Nephron (organoid): ENCODE results near the gene GLMP.

ENCODE experiments used
- H3K27ac Mint-ChIP-seq, 3 experiments: 2 replicates each; pipeline ENCODE4 v1.8.0; 2020; ENCODE audit warnings: mixed read lengths in 3 of 3, mild to moderate bottlenecking in 2 of 3, moderate library complexity in 1 of 3
- H3K27me3 Mint-ChIP-seq: 2 replicates; pipeline ENCODE4 v1.8.0; 2021; ENCODE audit warnings: low read depth, mild to moderate bottlenecking, moderate library complexity, mixed read lengths
- H3K36me3 Mint-ChIP-seq: 2 replicates; pipeline ENCODE4 v1.8.0; 2020; ENCODE audit warnings: low read depth, mixed read lengths
- H3K4me1 Mint-ChIP-seq: 2 replicates; pipeline ENCODE4 v1.8.0; 2020; ENCODE audit warnings: mixed read lengths
- H3K4me3 Mint-ChIP-seq, 3 experiments: 2 replicates each; pipeline ENCODE4 v1.8.0; 2020; ENCODE audit warnings: mild to moderate bottlenecking in 3 of 3, mixed read lengths in 3 of 3, moderate library complexity in 2 of 3
- H3K9me3 Mint-ChIP-seq: 2 replicates; pipeline ENCODE4 v1.8.0; 2020; ENCODE audit warnings: mixed read lengths
- TF ChIP-seq, protein P1 (sequence below), 3 experiments: fragments of 200-600 bp; sonication (generic); IDR thresholded peaks; one replicate each; pipeline ENCODE4 v1.5.0; 2021; ENCODE audit warnings: antibody characterized with exemption in 3 of 3; ENCODE audit not compliant: unreplicated experiment in 3 of 3

GLMP gene

DNA sequence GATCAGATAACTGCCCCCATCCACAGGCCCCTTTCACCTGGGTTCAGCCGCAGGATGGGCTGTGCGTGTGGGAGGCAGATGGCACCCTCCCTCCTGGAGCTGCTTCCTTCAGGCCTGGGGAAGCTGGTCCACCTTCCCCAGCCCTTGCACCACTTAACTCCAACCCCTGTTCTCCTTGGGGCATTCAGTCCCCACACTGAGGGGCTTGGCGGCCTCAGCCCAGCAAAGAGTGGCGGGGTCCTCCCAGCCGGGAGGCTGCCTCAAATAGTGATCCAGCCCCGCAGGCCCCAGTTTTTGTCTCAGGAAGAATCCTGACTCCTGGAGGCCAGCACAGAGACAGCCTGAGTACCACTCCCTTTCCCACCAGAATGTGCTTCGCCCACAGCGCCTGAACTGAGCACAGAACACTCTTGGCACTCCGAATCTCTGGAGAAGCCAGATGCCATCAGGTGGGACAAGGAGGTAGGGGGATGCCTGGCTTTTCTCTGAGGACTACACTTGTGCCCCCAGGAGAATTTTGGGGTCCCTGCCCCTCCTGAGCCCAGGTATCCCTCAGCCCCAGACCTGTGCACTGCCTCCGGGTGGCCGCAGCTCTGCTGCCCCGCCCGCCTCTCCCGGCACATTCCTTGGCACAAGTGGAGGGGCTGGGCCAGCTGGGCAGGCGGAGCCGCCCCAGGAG is 48.6 kb downstream of the GLMP start:
- no peak overlapping the region for H3K27ac Mint-ChIP-seq
- no peaks in the 10 kb centered on the region for H3K27me3 Mint-ChIP-seq
- peaks cover 6% of the 10 kb centered on the region for H3K36me3 Mint-ChIP-seq
- H3K4me1 Mint-ChIP-seq: no peaks in the 10 kb centered on the region
- TF ChIP-seq, protein P1, sequence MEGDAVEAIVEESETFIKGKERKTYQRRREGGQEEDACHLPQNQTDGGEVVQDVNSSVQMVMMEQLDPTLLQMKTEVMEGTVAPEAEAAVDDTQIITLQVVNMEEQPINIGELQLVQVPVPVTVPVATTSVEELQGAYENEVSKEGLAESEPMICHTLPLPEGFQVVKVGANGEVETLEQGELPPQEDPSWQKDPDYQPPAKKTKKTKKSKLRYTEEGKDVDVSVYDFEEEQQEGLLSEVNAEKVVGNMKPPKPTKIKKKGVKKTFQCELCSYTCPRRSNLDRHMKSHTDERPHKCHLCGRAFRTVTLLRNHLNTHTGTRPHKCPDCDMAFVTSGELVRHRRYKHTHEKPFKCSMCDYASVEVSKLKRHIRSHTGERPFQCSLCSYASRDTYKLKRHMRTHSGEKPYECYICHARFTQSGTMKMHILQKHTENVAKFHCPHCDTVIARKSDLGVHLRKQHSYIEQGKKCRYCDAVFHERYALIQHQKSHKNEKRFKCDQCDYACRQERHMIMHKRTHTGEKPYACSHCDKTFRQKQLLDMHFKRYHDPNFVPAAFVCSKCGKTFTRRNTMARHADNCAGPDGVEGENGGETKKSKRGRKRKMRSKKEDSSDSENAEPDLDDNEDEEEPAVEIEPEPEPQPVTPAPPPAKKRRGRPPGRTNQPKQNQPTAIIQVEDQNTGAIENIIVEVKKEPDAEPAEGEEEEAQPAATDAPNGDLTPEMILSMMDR (IDR thresholded peaks at IDR 0.05; ENCODE audit: unreplicated experiment in 3 of 3): no peak
- no peak overlapping the region for H3K4me3 Mint-ChIP-seq
- H3K9me3 Mint-ChIP-seq: no peaks in the 10 kb centered on the region

DNA sequence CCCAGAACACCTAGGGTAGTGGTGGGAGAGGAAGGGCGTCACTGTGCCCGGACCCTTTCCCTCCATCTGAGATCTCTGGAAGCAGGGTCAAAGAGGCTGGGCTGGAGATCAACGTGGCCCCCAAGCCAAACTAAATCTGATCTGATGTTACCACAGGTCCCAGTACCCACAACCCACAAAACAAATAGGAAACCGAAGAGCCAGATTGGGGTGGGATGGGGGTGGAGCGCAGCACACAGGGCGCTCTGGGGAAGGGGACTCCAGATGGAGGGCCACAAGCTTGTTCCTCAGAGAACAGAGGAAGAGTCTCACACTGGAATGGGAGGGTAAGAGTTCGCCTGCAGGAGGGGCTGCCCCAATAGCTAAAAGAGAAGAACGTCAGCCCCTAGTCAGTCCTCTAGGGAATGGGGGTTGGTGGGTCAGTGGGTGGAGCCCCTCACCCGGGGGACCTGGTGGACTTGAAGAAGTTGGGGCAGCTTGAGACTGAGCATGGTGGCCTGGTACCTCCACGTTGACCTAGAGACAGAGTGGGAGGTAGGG is 49.2 kb downstream of the GLMP start:
- H3K9me3 Mint-ChIP-seq: no peaks in the 10 kb centered on the region
- no peak overlapping the region for H3K27ac Mint-ChIP-seq
- H3K36me3 Mint-ChIP-seq: peaks cover 6% of the 10 kb centered on the region
- no peak overlapping the region for H3K4me3 Mint-ChIP-seq
- TF ChIP-seq, protein P1 (IDR thresholded peaks at IDR 0.05; ENCODE audit: unreplicated experiment in 3 of 3): no peak
- no peaks in the 10 kb centered on the region for H3K27me3 Mint-ChIP-seq
- no peaks in the 10 kb centered on the region for H3K4me1 Mint-ChIP-seq

DNA sequence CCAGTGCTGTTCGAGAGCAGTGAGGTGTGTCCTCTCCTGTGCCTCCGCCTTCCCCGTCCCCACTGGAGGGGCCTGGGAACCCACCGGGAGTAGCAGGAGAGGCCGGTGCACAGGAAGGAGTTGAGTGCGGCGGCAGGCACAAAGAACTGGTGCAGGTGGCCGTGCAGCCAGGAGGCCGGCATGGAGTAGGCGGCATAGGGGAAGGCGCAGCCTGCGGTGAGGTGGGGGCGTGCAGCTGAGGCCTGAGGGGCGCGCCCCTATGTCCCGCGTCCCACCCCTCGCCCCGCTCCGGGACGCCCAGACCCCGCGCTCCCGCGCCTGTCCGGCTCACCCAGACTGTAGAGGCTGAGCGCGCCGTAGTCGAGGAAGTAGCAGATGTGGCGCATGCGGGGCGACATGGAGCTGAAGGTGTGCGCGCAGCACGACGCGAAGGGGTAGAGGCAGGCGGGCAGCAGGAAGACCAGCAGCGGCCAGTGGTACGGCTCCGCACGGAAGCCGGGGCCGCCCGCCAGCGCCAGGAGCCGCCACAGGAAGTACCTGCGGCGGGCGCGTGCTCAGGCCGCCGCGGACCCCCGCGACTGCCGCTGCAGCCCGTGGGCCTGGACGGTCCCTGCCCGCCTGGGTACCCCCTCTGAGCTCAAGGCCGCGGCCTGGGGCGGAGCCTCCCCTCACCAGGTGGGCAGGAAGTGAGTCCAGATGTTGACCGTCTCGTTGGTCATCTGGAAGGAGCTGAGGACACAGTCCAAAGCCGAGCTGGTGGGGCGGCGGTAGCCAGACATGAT is 49.8 kb downstream of the GLMP start:
- H3K4me1 Mint-ChIP-seq: no peaks in the 10 kb centered on the region
- H3K4me3 Mint-ChIP-seq: no peak overlapping the region
- TF ChIP-seq, protein P1 (IDR thresholded peaks at IDR 0.05; ENCODE audit: unreplicated experiment in 3 of 3): no peak
- H3K9me3 Mint-ChIP-seq: no peaks in the 10 kb centered on the region
- no peaks in the 10 kb centered on the region for H3K27me3 Mint-ChIP-seq
- no peak overlapping the region for H3K27ac Mint-ChIP-seq
- H3K36me3 Mint-ChIP-seq: peaks cover 6% of the 10 kb centered on the region

DNA sequence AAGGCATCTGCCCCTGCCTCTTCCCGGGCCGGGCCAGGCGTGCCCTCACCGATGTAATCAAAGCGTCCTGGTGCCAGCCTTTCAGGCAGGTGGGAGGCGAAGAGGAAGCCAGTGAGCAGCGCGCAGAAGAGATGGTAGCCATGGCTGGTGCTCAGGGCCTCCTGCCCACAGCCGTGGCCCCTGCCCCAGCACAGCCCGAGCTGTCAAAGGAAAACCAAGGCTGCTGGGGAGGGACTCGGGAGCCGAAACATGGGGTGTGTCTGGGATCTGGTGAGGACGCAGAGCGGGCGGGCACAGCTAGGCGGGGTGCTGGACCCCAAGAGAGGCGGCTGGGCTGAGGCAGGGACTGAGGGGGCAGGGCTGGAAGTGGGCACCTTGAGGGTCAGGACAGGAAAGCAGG is 50.8 kb downstream of the GLMP start:
- peaks cover 7% of the 10 kb centered on the region for H3K36me3 Mint-ChIP-seq
- no peaks in the 10 kb centered on the region for H3K9me3 Mint-ChIP-seq
- H3K4me3 Mint-ChIP-seq: no peak overlapping the region
- H3K27me3 Mint-ChIP-seq: no peaks in the 10 kb centered on the region
- no peaks in the 10 kb centered on the region for H3K4me1 Mint-ChIP-seq
- no peak overlapping the region for H3K27ac Mint-ChIP-seq
- TF ChIP-seq, protein P1 (IDR thresholded peaks at IDR 0.05; ENCODE audit: unreplicated experiment in 3 of 3): no peak

DNA sequence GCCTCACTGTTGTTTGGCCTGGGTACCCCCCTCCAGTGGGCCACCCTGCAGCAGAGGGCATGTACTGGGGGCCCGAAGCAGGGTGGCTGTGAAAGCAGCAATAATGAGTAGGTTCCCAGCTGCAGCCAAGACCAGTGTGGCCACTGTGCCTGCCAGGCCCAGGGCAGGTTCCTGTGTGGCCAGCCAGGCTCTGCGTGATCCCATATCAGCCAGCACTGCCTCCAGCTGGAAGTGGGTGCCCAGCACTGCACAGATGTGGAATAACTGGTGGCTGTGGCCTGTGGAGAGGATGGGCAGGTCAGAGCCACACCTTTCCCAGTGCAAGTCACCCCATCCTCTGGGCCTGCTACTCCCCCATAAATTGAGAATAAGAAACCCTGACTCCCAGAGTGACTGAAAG is 51.4 kb downstream of the GLMP start:
- no peaks in the 10 kb centered on the region for H3K9me3 Mint-ChIP-seq
- H3K27me3 Mint-ChIP-seq: no peaks in the 10 kb centered on the region
- H3K27ac Mint-ChIP-seq: no peak overlapping the region
- H3K36me3 Mint-ChIP-seq: peaks cover 11% of the 10 kb centered on the region
- no peak overlapping the region for H3K4me3 Mint-ChIP-seq
- no peaks in the 10 kb centered on the region for H3K4me1 Mint-ChIP-seq
- TF ChIP-seq, protein P1 (IDR thresholded peaks at IDR 0.05; ENCODE audit: unreplicated experiment in 3 of 3): no peak
